H9 (cell line): Measurements from ENCODE around the gene HCN1. TPM values are rescaled to one million over a fixed set of nuclear protein-coding genes. Genes with fewer than 3 reads are reported as not detected.

ENCODE experiments used
- DNase-seq: peaks from one replicate; pipeline ENCODE4 v3.0.0-alpha.2; 2017
- H2AFZ ChIP-seq: one replicate; pipeline ENCODE4 v1.6.1; 2013; ENCODE audit warnings: mild to moderate bottlenecking, low read length, control low read depth, moderate library complexity
- H2AK5ac ChIP-seq: 2 replicates; pipeline ENCODE4 v1.6.1; 2013; ENCODE audit warnings: low read length, control low read depth, mixed read lengths; ENCODE audit not compliant: insufficient read length
- H2BK120ac ChIP-seq: one replicate; pipeline ENCODE4 v1.6.1; 2013; ENCODE audit warnings: low read depth, mild to moderate bottlenecking, low read length, control low read depth, inconsistent platforms; ENCODE audit not compliant: poor library complexity, severe bottlenecking
- H2BK12ac ChIP-seq: 2 replicates; pipeline ENCODE4 v1.6.1; 2013; ENCODE audit warnings: low read length, control low read depth, mixed read lengths, low read depth; ENCODE audit not compliant: insufficient read length
- H2BK15ac ChIP-seq: 2 replicates; pipeline ENCODE4 v1.6.1; 2013; ENCODE audit warnings: low read depth, low read length, control low read depth
- H2BK20ac ChIP-seq: one replicate; pipeline ENCODE4 v1.6.1; 2013; ENCODE audit warnings: low read depth, mild to moderate bottlenecking, low read length, control low read depth, inconsistent platforms; ENCODE audit not compliant: poor library complexity, severe bottlenecking
- H2BK5ac ChIP-seq: 2 replicates; pipeline ENCODE4 v1.6.1; 2013; ENCODE audit warnings: low read length, control low read depth, mixed read lengths; ENCODE audit not compliant: insufficient read length
- H3K14ac ChIP-seq: 2 replicates; pipeline ENCODE4 v1.6.1; 2013; ENCODE audit warnings: low read length, control low read depth; ENCODE audit not compliant: insufficient read depth
- H3K18ac ChIP-seq: 2 replicates; pipeline ENCODE4 v1.6.1; 2013; ENCODE audit warnings: low read depth, mild to moderate bottlenecking, mixed read lengths, low read length, control low read depth; ENCODE audit not compliant: insufficient read length
- H3K23ac ChIP-seq: 2 replicates; pipeline ENCODE4 v1.6.1; 2013; ENCODE audit warnings: low read length, control low read depth, mixed read lengths, low read depth; ENCODE audit not compliant: insufficient read length
- H3K23me2 ChIP-seq: 2 replicates; pipeline ENCODE4 v1.6.1; 2013; ENCODE audit warnings: low read depth, mild to moderate bottlenecking, mixed read lengths, low read length, control low read depth; ENCODE audit not compliant: insufficient read length, poor library complexity, severe bottlenecking
- H3K27ac ChIP-seq: 2 replicates; pipeline ENCODE4 v1.5.1; 2013; ENCODE audit warnings: low read length, control low read depth, mixed read lengths, low read depth; ENCODE audit not compliant: insufficient read length
- H3K27me3 ChIP-seq: 2 replicates; pipeline ENCODE4 v1.6.1; 2013; ENCODE audit warnings: low read length, control low read depth, inconsistent platforms; ENCODE audit not compliant: insufficient read depth
- H3K4ac ChIP-seq: 2 replicates; pipeline ENCODE4 v1.6.1; 2013; ENCODE audit warnings: low read depth, mild to moderate bottlenecking, control low read depth, inconsistent platforms, low read length, moderate library complexity
- H3K4me1 ChIP-seq: 2 replicates; pipeline ENCODE4 v1.6.1; 2013; ENCODE audit warnings: low read length, control low read depth, inconsistent platforms; ENCODE audit not compliant: insufficient read depth
- H3K4me2 ChIP-seq: 2 replicates; pipeline ENCODE4 v1.6.1; 2013; ENCODE audit warnings: low read length, control low read depth, mixed read lengths; ENCODE audit not compliant: insufficient read length, insufficient read depth
- H3K56ac ChIP-seq: 2 replicates; pipeline ENCODE4 v1.6.1; 2013; ENCODE audit warnings: low read depth, mild to moderate bottlenecking, mixed read lengths, low read length, control low read depth; ENCODE audit not compliant: insufficient read length
- H3K79me1 ChIP-seq: 2 replicates; pipeline ENCODE4 v1.6.1; 2013; ENCODE audit warnings: low read depth, mild to moderate bottlenecking, moderate library complexity, low read length, control low read depth, inconsistent platforms; ENCODE audit not compliant: insufficient read depth, poor library complexity, severe bottlenecking
- H3K79me2 ChIP-seq: 2 replicates; pipeline ENCODE4 v1.6.1; 2013; ENCODE audit warnings: low read length, control low read depth, inconsistent platforms; ENCODE audit not compliant: insufficient read depth
- H3K9ac ChIP-seq: 2 replicates; pipeline ENCODE4 v1.6.1; 2013; ENCODE audit warnings: low read length, control low read depth, mixed read lengths; ENCODE audit not compliant: insufficient read length; ENCODE audit errors: extremely low read depth
- H3K9me3 ChIP-seq: one replicate; pipeline ENCODE4 v1.6.1; 2013; ENCODE audit warnings: low read depth, low read length, inconsistent platforms; ENCODE audit not compliant: control insufficient read depth
- H3T11ph ChIP-seq: one replicate; pipeline ENCODE4 v1.6.1; 2013; ENCODE audit warnings: mild to moderate bottlenecking, low read length, control low read depth, inconsistent platforms
- H4K20me1 ChIP-seq: one replicate; pipeline ENCODE4 v1.6.1; 2013; ENCODE audit not compliant: control insufficient read depth, insufficient read length, insufficient read depth
- H4K5ac ChIP-seq: 2 replicates; pipeline ENCODE4 v1.6.1; 2013; ENCODE audit warnings: low read depth, mild to moderate bottlenecking, mixed read lengths, low read length, control low read depth; ENCODE audit not compliant: insufficient read length
- H4K8ac ChIP-seq: replicated peaks from 2 replicates; pipeline ENCODE4 v1.6.1; 2013; ENCODE audit warnings: low read length, control low read depth, mixed read lengths, low read depth; ENCODE audit not compliant: insufficient read length
- H4K91ac ChIP-seq: 2 replicates; pipeline ENCODE4 v1.6.1; 2013; ENCODE audit warnings: low read depth, mild to moderate bottlenecking, moderate library complexity, mixed read lengths, low read length, control low read depth; ENCODE audit not compliant: insufficient read length
- H3K27ac Mint-ChIP-seq, 3 experiments: 2 replicates in 2 of 3; 3 replicates in 1 of 3; pipeline ENCODE4 v1.8.0; 2020 to 2021; ENCODE audit warnings: mixed read lengths in 3 of 3, mild to moderate bottlenecking in 1 of 3, moderate library complexity in 1 of 3
- H3K27me3 Mint-ChIP-seq: 2 replicates; pipeline ENCODE4 v1.8.0; 2021; ENCODE audit warnings: low read depth, mild to moderate bottlenecking, moderate library complexity, mixed read lengths
- H3K36me3 Mint-ChIP-seq, 3 experiments: 2 replicates in 2 of 3; 3 replicates in 1 of 3; pipeline ENCODE4 v1.8.0; 2020 to 2021; ENCODE audit warnings: low read depth in 3 of 3, mixed read lengths in 3 of 3; ENCODE audit not compliant: insufficient read depth in 1 of 3
- H3K4me1 Mint-ChIP-seq, 2 experiments: 2 replicates each; pipeline ENCODE4 v1.8.0; 2020; ENCODE audit warnings: mixed read lengths in 2 of 2
- H3K4me3 Mint-ChIP-seq, 2 experiments: 2 replicates in 1 of 2; 3 replicates in 1 of 2; pipeline ENCODE4 v1.8.0; 2020 to 2021; ENCODE audit warnings: mild to moderate bottlenecking in 2 of 2, mixed read lengths in 2 of 2, moderate library complexity in 1 of 2
- H3K9me3 Mint-ChIP-seq, 2 experiments: 2 replicates in 1 of 2; 3 replicates in 1 of 2; pipeline ENCODE4 v1.8.0; 2020; ENCODE audit warnings: mild to moderate bottlenecking in 2 of 2, mixed read lengths in 2 of 2, moderate library complexity in 1 of 2
- CTCF ChIP-seq: fragments of 200-600 bp; sonication (generic); conservative IDR thresholded peaks from 3 replicates; pipeline ENCODE4 v1.8.0; 2021; ENCODE audit warnings: antibody characterized with exemption, mild to moderate bottlenecking
- WGBS: extraction: QIAGEN DNeasy Blood & Tissue Kit; methylation state at CpG from one replicate; pipeline ENCODE4 v1.1.7; 2013; ENCODE audit warnings: missing lambda C conversion rate, low lambda C conversion rate, mixed read lengths; ENCODE audit not compliant: insufficient read length; ENCODE audit errors: extremely low coverage; 5-methylcytosine and 5-hydroxymethylcytosine counted together
- total RNA-seq: library from RNA; stranded (reverse); gene quantifications from 2 replicates; pipeline ENCODE4 v1.2.1, GENCODE V29; 2021

HCN1 gene
- total RNA-seq, 1 experiment from 2014 or later = 4.6 TPM

GRCh38 chr5:45680950-45681349 is 15.2 kb downstream of the HCN1 start:
- no peak overlapping the region for H2AFZ ChIP-seq
- H4K8ac ChIP-seq = no peak overlapping the region
- no peak for DNase-seq
- no peak overlapping the region for H2AK5ac ChIP-seq
- Mint-ChIP-seq H3K27me3 (no peaks in the 10 kb centered on the region), H3K4me3 (no peak overlapping the region), H3K36me3 (no peaks in the 10 kb centered on the region), H3K9me3 (no peaks in the 10 kb centered on the region), H3K4me1 (peaks cover 15 to 21% of the 10 kb centered on the region in 2 experiments), H3K27ac (no peak overlapping the region)
- H3K27ac ChIP-seq = no peak overlapping the region
- no peaks in the 10 kb centered on the region for H4K20me1 ChIP-seq
- no peaks in the 10 kb centered on the region for H3K27me3 ChIP-seq
- no peaks in the 10 kb centered on the region for H3K23me2 ChIP-seq
- H2BK20ac ChIP-seq = no peak overlapping the region
- H3K79me1 ChIP-seq = no peaks in the 10 kb centered on the region
- no peaks in the 10 kb centered on the region for H3K79me2 ChIP-seq
- no peak overlapping the region for H4K5ac ChIP-seq
- no peak overlapping the region for H2BK5ac ChIP-seq
- no peaks in the 10 kb centered on the region for H3K9me3 ChIP-seq
- no peak overlapping the region for H3K9ac ChIP-seq
- H2BK12ac ChIP-seq = no peak overlapping the region
- WGBS = no CpG with 5 or more reads among the region's 2 CpGs
- H3T11ph ChIP-seq = no peak overlapping the region
- no peak overlapping the region for H2BK15ac ChIP-seq
- no peak overlapping the region for H3K4ac ChIP-seq
- no peak overlapping the region for H3K14ac ChIP-seq
- no peak overlapping the region for H3K56ac ChIP-seq
- H3K18ac ChIP-seq = no peak overlapping the region
- no peak overlapping the region for H3K4me2 ChIP-seq
- no peak overlapping the region for H4K91ac ChIP-seq
- H2BK120ac ChIP-seq = no peak overlapping the region
- H3K4me1 ChIP-seq = no peaks in the 10 kb centered on the region
- H3K23ac ChIP-seq = no peak overlapping the region
- peak; percentile 33; the same call in 2 of the 3 replicates for TF ChIP-seq CTCF
